Brain microvascular endothelial cell (primary cell): ENCODE data around the gene KDSR.

Experiments used
- DNase-seq: peaks from one replicate; pipeline ENCODE4 v3.0.0-alpha.2; 2020
- H3K27ac ChIP-seq: fragments of 250-450 bp; sonication (Bioruptor Pico); 2 replicates; pipeline ENCODE4 v1.5.1; 2020; ENCODE audit warnings: mild to moderate bottlenecking, moderate library complexity
- H3K27me3 ChIP-seq: fragments of 250-450 bp; sonication (Bioruptor Pico); replicated peaks from 2 replicates; pipeline ENCODE4 v1.5.1; 2020; ENCODE audit warnings: mild to moderate bottlenecking
- H3K36me3 ChIP-seq: fragments of 250-450 bp; sonication (Bioruptor Pico); replicated peaks from 2 replicates; pipeline ENCODE4 v1.5.1; 2020; ENCODE audit warnings: mild to moderate bottlenecking
- H3K4me3 ChIP-seq: 2 replicates; pipeline ENCODE4 v1.5.1; 2011; ENCODE audit warnings: low read depth, mild to moderate bottlenecking, control low read depth, low read length, moderate library complexity
- in situ Hi-C: cut with HindIII; loops from 2 replicates; pipeline ENCODE4 v1.10.0; 2017; ENCODE audit warnings: low sequenced_read_pairs, low pct_ligation_motif_present
- TF ChIP-seq, protein P1 (sequence below): IDR thresholded peaks from 2 replicates; pipeline ENCODE4 v1.5.1; 2011; ENCODE audit warnings: low read depth, mild to moderate bottlenecking, moderate library complexity, low read length, control low read depth, inconsistent platforms; ENCODE audit errors: missing control alignments

The KDSR gene

GRCh38 chr18:63346031-63346430, 21.0 kb downstream of the KDSR start:
- in situ Hi-C loops, result no loop called here
- H3K36me3 ChIP-seq, result peaks cover 65% of the 10 kb centered on the region
- no peak for DNase-seq
- no peaks in the 10 kb centered on the region for H3K27me3 ChIP-seq
- TF ChIP-seq, protein P1, sequence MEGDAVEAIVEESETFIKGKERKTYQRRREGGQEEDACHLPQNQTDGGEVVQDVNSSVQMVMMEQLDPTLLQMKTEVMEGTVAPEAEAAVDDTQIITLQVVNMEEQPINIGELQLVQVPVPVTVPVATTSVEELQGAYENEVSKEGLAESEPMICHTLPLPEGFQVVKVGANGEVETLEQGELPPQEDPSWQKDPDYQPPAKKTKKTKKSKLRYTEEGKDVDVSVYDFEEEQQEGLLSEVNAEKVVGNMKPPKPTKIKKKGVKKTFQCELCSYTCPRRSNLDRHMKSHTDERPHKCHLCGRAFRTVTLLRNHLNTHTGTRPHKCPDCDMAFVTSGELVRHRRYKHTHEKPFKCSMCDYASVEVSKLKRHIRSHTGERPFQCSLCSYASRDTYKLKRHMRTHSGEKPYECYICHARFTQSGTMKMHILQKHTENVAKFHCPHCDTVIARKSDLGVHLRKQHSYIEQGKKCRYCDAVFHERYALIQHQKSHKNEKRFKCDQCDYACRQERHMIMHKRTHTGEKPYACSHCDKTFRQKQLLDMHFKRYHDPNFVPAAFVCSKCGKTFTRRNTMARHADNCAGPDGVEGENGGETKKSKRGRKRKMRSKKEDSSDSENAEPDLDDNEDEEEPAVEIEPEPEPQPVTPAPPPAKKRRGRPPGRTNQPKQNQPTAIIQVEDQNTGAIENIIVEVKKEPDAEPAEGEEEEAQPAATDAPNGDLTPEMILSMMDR, result no peak
- no peak overlapping the region for H3K4me3 ChIP-seq
- no peak overlapping the region for H3K27ac ChIP-seq

GRCh38 chr18:63344918-63345317, 22.1 kb downstream of the KDSR start:
- Histone ChIP-seq H3K36me3 (peaks cover 62% of the 10 kb centered on the region), H3K27ac (no peak overlapping the region), H3K27me3 (no peaks in the 10 kb centered on the region), H3K4me3 (no peak overlapping the region)
- in situ Hi-C loops, result no loop called here
- DNase-seq, result no peak
- TF ChIP-seq, protein P1, result no peak

DNA sequence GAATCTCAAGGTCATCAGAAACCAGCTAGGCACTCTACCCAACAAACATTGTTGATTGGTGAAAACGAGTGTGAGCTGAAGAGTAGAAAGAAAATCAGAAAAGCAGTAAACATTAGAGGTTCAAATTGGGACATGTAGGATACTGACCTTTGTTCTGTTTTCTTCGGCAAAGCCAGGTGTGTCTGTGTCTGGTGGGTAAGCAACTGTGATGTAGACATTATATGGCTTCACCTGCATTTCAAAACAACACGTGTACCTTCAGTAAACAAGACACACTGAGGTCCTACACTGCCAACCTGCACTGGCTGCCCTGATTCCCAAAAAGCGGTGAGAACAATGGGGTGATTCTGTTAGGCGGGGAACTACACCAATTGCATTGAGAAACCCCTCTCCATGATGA, 22.7 kb downstream of the KDSR start:
- Histone ChIP-seq H3K27me3 (no peaks in the 10 kb centered on the region), H3K36me3 (peaks cover 59% of the 10 kb centered on the region), H3K27ac (no peak overlapping the region), H3K4me3 (no peak overlapping the region)
- TF ChIP-seq, protein P1, result no peak
- in situ Hi-C loops, result no loop called here
- no peak for DNase-seq

DNA sequence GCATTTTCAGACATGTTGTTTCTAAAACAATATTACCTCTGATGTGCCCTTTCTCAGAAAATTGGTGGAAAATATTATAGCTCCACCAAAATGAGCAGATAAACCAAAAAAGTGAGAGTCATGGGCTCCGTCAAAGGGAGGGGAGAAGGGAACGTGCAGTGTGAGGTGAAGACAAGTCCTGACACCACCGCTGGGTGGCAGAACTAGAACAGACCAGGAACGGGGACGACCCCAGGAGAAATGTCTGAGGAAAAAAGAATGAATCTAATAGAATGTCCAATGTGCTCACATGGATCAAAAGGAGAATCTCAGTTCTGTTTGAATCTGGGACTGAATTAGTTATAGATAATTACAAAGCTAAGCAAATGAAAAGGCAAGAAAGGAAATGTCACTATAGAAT, 24.8 kb downstream of the KDSR start:
- TF ChIP-seq, protein P1, result peak; percentile 78
- Histone ChIP-seq H3K27ac (no peak overlapping the region), H3K27me3 (no peaks in the 10 kb centered on the region), H3K36me3 (peaks cover 55% of the 10 kb centered on the region), H3K4me3 (no peak overlapping the region)
- in situ Hi-C loops, result no loop called here
- no peak for DNase-seq

- peaks cover 47% of the 10 kb centered on the region for H3K36me3 ChIP-seq
- in situ Hi-C loops, result no loop called here
- H3K27me3 ChIP-seq, result no peaks in the 10 kb centered on the region
- no peak for DNase-seq
- H3K27ac ChIP-seq, result no peak overlapping the region
- H3K4me3 ChIP-seq, result no peak overlapping the region
- TF ChIP-seq, protein P1, result peak; percentile 69
These were observed 27.0 kb downstream of the KDSR start for GRCh38 chr18:63339920-63340484.
